G401.6 (cell line): ENCODE measurements around the gene AUTS2.

ENCODE experiments used
- FAIRE-seq: peaks from 2 replicates; lab custom pipeline; 2012; peaks lifted over from hg19 to GRCh38; lab: Jason Lieb, UNC

AUTS2 gene

GRCh38 chr7:70838292-70838907 lies 1240.1 kb downstream of the AUTS2 start:
- no peak for FAIRE-seq
